Measurements from ENCODE around the gene REG3A. TPM values are rescaled to one million over a fixed set of nuclear protein-coding genes. Genes with fewer than 3 reads are reported as not detected.

REG3A gene
- total RNA-seq, 1 experiment from 2014 or later: not detected

GRCh38 chr2:79125721-79125985, 33.9 kb downstream of the REG3A start (continued):
- TF ChIP-seq ZNF532 (CRISPR knock-in tag; IDR thresholded peaks at IDR 0.05; ENCODE audit: borderline replicate concordance) (no peak), CBFB (CRISPR knock-in tag; IDR thresholded peaks at IDR 0.05; ENCODE audit: low read depth) (no peak), SMAD4 (CRISPR knock-in tag; IDR thresholded peaks at IDR 0.05) (no peak), MXD4 (CRISPR knock-in tag; IDR thresholded peaks at IDR 0.05; ENCODE audit: borderline replicate concordance) (no peak), SP1 (CRISPR knock-in tag; conservative IDR thresholded peaks at IDR 0.05) (no peak), GABPB1 (CRISPR knock-in tag; IDR thresholded peaks at IDR 0.05) (no peak), GTF2I (CRISPR knock-in tag; conservative IDR thresholded peaks at IDR 0.05) (no peak)
- TF ChIP-seq, protein P1, sequence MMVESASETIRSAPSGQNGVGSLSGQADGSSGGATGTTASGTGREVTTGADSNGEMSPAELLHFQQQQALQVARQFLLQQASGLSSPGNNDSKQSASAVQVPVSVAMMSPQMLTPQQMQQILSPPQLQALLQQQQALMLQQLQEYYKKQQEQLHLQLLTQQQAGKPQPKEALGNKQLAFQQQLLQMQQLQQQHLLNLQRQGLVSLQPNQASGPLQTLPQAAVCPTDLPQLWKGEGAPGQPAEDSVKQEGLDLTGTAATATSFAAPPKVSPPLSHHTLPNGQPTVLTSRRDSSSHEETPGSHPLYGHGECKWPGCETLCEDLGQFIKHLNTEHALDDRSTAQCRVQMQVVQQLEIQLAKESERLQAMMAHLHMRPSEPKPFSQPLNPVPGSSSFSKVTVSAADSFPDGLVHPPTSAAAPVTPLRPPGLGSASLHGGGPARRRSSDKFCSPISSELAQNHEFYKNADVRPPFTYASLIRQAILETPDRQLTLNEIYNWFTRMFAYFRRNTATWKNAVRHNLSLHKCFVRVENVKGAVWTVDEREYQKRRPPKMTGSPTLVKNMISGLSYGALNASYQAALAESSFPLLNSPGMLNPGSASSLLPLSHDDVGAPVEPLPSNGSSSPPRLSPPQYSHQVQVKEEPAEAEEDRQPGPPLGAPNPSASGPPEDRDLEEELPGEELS (CRISPR knock-in tag; IDR thresholded peaks at IDR 0.05): no peak
- TF ChIP-seq, protein P2, sequence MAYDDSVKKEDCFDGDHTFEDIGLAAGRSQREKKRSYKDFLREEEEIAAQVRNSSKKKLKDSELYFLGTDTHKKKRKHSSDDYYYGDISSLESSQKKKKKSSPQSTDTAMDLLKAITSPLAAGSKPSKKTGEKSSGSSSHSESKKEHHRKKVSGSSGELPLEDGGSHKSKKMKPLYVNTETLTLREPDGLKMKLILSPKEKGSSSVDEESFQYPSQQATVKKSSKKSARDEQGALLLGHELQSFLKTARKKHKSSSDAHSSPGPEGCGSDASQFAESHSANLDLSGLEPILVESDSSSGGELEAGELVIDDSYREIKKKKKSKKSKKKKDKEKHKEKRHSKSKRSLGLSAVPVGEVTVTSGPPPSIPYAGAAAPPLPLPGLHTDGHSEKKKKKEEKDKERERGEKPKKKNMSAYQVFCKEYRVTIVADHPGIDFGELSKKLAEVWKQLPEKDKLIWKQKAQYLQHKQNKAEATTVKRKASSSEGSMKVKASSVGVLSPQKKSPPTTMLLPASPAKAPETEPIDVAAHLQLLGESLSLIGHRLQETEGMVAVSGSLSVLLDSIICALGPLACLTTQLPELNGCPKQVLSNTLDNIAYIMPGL (CRISPR knock-in tag; IDR thresholded peaks at IDR 0.05): no peak
- TF ChIP-seq, protein P3, sequence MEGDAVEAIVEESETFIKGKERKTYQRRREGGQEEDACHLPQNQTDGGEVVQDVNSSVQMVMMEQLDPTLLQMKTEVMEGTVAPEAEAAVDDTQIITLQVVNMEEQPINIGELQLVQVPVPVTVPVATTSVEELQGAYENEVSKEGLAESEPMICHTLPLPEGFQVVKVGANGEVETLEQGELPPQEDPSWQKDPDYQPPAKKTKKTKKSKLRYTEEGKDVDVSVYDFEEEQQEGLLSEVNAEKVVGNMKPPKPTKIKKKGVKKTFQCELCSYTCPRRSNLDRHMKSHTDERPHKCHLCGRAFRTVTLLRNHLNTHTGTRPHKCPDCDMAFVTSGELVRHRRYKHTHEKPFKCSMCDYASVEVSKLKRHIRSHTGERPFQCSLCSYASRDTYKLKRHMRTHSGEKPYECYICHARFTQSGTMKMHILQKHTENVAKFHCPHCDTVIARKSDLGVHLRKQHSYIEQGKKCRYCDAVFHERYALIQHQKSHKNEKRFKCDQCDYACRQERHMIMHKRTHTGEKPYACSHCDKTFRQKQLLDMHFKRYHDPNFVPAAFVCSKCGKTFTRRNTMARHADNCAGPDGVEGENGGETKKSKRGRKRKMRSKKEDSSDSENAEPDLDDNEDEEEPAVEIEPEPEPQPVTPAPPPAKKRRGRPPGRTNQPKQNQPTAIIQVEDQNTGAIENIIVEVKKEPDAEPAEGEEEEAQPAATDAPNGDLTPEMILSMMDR (IDR thresholded peaks at IDR 0.05): no peak

GRCh38 chr2:79124907-79125720, 34.4 kb downstream of the REG3A start:
- Mint-ChIP-seq H3K27ac (no peak overlapping the region), H3K36me3 (no peaks in the 10 kb centered on the region), H3K4me3 (no peak overlapping the region), H3K4me1 (no peaks in the 10 kb centered on the region), H3K9me3 (no peaks in the 10 kb centered on the region), H3K27me3 (ENCODE audit: low read depth) (no peaks in the 10 kb centered on the region)
- ChIA-PET CTCF (no interaction called here), POLR2A (no interaction called here)
- no peak for TF ChIP-seq ELF4 (CRISPR knock-in tag; IDR thresholded peaks at IDR 0.05; ENCODE audit: low read depth)
- no peak for TF ChIP-seq AFF4 (CRISPR knock-in tag; IDR thresholded peaks at IDR 0.05; ENCODE audit: borderline replicate concordance)
- TF ChIP-seq, protein P4, sequence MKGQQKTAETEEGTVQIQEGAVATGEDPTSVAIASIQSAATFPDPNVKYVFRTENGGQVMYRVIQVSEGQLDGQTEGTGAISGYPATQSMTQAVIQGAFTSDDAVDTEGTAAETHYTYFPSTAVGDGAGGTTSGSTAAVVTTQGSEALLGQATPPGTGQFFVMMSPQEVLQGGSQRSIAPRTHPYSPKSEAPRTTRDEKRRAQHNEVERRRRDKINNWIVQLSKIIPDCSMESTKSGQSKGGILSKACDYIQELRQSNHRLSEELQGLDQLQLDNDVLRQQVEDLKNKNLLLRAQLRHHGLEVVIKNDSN (CRISPR knock-in tag; IDR thresholded peaks at IDR 0.05): no peak
- TF ChIP-seq, protein P5, sequence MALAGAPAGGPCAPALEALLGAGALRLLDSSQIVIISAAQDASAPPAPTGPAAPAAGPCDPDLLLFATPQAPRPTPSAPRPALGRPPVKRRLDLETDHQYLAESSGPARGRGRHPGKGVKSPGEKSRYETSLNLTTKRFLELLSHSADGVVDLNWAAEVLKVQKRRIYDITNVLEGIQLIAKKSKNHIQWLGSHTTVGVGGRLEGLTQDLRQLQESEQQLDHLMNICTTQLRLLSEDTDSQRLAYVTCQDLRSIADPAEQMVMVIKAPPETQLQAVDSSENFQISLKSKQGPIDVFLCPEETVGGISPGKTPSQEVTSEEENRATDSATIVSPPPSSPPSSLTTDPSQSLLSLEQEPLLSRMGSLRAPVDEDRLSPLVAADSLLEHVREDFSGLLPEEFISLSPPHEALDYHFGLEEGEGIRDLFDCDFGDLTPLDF (CRISPR knock-in tag; IDR thresholded peaks at IDR 0.05): no peak
- no peak for DNase-seq (ENCODE audit: low spot score)
- ATAC-seq: no peak
